ENCODE measurements around the gene SLITRK1. TPM values are rescaled to one million over a fixed set of nuclear protein-coding genes. Genes with fewer than 3 reads are reported as not detected.

Gene SLITRK1, protein sequence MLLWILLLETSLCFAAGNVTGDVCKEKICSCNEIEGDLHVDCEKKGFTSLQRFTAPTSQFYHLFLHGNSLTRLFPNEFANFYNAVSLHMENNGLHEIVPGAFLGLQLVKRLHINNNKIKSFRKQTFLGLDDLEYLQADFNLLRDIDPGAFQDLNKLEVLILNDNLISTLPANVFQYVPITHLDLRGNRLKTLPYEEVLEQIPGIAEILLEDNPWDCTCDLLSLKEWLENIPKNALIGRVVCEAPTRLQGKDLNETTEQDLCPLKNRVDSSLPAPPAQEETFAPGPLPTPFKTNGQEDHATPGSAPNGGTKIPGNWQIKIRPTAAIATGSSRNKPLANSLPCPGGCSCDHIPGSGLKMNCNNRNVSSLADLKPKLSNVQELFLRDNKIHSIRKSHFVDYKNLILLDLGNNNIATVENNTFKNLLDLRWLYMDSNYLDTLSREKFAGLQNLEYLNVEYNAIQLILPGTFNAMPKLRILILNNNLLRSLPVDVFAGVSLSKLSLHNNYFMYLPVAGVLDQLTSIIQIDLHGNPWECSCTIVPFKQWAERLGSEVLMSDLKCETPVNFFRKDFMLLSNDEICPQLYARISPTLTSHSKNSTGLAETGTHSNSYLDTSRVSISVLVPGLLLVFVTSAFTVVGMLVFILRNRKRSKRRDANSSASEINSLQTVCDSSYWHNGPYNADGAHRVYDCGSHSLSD
- not detected in 2 replicates for polyA plus RNA-seq (2012; rRNA removed)
- not detected in 2 replicates for polyA plus RNA-seq (2012; cell fraction: cytosol; rRNA removed)
- not detected in 2 replicates for polyA plus RNA-seq (2012; cell fraction: nucleus; rRNA removed)

DNA sequence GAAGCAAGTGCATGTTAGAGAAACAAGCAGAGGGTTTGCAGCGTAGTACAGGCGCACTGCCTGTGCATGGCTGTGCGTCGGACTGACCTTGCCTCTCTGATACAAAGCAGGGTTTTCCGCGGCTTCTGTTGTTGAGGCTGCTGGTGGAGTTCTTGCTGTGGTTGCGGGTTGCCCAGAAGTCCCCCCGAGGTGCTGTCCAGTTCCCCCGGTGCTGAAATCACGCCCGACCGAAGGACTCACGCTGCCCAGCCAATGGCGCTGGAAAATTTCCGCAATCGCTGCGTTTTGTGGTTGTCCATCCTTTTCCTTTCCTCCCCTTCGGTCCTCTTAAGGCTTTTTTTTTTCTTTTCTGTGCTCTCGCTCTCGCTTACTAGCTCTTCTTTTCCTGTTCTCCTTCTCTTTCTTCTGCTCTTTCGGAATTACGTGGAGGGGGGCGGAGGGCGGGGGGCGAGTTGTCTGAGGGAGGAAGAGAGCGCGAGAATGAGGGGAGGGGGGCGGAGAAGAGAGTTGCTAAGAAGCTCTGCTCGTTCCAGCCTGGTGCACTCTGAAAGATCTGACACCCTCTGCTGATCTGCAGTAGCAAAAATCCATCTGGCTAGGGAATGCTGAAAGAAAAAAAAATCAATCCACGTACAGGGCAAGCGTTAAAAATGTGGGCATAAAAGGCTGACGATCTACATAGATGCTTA lies at the start of gene SLITRK1:
TSS of gene SLITRK1 (minus strand) at position 558 of the 689 bp plus-strand sequence. CDS start 967 bp downstream, outside the sequence.
- peak; percentile 16 for DNase-seq
- ChIA-PET POLR2A (no interaction called here), CTCF (interaction anchor here (0.6 kb wide), 1 partner anchor 128 kb away, joined by 3 read pairs; no protein-coding TSS in a partner anchor)
- Histone ChIP-seq H3K9me3 (no peaks in the 10 kb centered on the region), H3K4me2 (peak within 1 kb of the TSS; percentile 22; the same call in 1 of the 2 replicates), H3K79me2 (ENCODE audit: insufficient read depth) (no peaks in the 10 kb centered on the region), H3K36me3 (replicated peaks in 1 of 2; ENCODE audit: control insufficient read depth in 1 of 2, insufficient read depth in 2 of 2, low read length in 1 of 2) (no peaks in the 10 kb centered on the region), H3K4me3 (ENCODE audit: low read depth in 2 of 2, low read length in 1 of 2) (peak within 1 kb of the TSS in 1 of 2 experiments; percentile 32; a peak in 1 of 4 replicates), H2AFZ (ENCODE audit: low read depth) (no peak within 1 kb of the TSS), H4K20me1 (ENCODE audit: insufficient read depth) (no peaks in the 10 kb centered on the region), H3K27me3 (ENCODE audit: insufficient read depth) (peaks cover 41% of the 10 kb centered on the region), H3K9ac (no peak within 1 kb of the TSS), H3K9me2 (no peaks in the 10 kb centered on the region), H3K27ac (ENCODE audit: low read depth in 2 of 2, low read length in 1 of 2) (no peak within 1 kb of the TSS), H3K4me1 (ENCODE audit: control insufficient read depth in 1 of 2, insufficient read depth in 2 of 2, low read depth in 1 of 2, low read length in 1 of 2) (peaks cover 0 to 3% of the 10 kb centered on the region in 2 experiments; a peak in 1 of 4 replicates), H3F3A (replicated peaks; ENCODE audit: insufficient read depth) (no peaks in the 10 kb centered on the region)
- TF ChIP-seq, protein P1, sequence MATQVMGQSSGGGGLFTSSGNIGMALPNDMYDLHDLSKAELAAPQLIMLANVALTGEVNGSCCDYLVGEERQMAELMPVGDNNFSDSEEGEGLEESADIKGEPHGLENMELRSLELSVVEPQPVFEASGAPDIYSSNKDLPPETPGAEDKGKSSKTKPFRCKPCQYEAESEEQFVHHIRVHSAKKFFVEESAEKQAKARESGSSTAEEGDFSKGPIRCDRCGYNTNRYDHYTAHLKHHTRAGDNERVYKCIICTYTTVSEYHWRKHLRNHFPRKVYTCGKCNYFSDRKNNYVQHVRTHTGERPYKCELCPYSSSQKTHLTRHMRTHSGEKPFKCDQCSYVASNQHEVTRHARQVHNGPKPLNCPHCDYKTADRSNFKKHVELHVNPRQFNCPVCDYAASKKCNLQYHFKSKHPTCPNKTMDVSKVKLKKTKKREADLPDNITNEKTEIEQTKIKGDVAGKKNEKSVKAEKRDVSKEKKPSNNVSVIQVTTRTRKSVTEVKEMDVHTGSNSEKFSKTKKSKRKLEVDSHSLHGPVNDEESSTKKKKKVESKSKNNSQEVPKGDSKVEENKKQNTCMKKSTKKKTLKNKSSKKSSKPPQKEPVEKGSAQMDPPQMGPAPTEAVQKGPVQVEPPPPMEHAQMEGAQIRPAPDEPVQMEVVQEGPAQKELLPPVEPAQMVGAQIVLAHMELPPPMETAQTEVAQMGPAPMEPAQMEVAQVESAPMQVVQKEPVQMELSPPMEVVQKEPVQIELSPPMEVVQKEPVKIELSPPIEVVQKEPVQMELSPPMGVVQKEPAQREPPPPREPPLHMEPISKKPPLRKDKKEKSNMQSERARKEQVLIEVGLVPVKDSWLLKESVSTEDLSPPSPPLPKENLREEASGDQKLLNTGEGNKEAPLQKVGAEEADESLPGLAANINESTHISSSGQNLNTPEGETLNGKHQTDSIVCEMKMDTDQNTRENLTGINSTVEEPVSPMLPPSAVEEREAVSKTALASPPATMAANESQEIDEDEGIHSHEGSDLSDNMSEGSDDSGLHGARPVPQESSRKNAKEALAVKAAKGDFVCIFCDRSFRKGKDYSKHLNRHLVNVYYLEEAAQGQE (IDR thresholded peaks at IDR 0.05; ENCODE audit: low read depth, low read length): peak; percentile 99
- TF ChIP-seq FOSL2 (IDR thresholded peaks at IDR 0.05; ENCODE audit: borderline replicate concordance, low read depth): no peak
- TF ChIP-seq, protein P2, sequence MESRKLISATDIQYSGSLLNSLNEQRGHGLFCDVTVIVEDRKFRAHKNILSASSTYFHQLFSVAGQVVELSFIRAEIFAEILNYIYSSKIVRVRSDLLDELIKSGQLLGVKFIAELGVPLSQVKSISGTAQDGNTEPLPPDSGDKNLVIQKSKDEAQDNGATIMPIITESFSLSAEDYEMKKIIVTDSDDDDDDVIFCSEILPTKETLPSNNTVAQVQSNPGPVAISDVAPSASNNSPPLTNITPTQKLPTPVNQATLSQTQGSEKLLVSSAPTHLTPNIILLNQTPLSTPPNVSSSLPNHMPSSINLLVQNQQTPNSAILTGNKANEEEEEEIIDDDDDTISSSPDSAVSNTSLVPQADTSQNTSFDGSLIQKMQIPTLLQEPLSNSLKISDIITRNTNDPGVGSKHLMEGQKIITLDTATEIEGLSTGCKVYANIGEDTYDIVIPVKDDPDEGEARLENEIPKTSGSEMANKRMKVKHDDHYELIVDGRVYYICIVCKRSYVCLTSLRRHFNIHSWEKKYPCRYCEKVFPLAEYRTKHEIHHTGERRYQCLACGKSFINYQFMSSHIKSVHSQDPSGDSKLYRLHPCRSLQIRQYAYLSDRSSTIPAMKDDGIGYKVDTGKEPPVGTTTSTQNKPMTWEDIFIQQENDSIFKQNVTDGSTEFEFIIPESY (IDR thresholded peaks at IDR 0.05; ENCODE audit: borderline replicate concordance, low read depth): no peak
- no peak for TF ChIP-seq MEF2A (IDR thresholded peaks at IDR 0.05; ENCODE audit: borderline replicate concordance, low read depth)
- no peak for TF ChIP-seq RXRA (IDR thresholded peaks at IDR 0.05; ENCODE audit: borderline replicate concordance, low read depth)
- TF ChIP-seq, protein P3, sequence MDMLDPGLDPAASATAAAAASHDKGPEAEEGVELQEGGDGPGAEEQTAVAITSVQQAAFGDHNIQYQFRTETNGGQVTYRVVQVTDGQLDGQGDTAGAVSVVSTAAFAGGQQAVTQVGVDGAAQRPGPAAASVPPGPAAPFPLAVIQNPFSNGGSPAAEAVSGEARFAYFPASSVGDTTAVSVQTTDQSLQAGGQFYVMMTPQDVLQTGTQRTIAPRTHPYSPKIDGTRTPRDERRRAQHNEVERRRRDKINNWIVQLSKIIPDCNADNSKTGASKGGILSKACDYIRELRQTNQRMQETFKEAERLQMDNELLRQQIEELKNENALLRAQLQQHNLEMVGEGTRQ (IDR thresholded peaks at IDR 0.05; ENCODE audit: borderline replicate concordance, low read depth, low read length): no peak
- 4% methylated on average over 31 of the region's 32 CpGs for WGBS (ENCODE audit: low lambda C conversion rate)

Measured in SK-N-SH (cell line).